ENCODE measurements around the gene LILRA5.

- TF ChIP-seq, protein P1, sequence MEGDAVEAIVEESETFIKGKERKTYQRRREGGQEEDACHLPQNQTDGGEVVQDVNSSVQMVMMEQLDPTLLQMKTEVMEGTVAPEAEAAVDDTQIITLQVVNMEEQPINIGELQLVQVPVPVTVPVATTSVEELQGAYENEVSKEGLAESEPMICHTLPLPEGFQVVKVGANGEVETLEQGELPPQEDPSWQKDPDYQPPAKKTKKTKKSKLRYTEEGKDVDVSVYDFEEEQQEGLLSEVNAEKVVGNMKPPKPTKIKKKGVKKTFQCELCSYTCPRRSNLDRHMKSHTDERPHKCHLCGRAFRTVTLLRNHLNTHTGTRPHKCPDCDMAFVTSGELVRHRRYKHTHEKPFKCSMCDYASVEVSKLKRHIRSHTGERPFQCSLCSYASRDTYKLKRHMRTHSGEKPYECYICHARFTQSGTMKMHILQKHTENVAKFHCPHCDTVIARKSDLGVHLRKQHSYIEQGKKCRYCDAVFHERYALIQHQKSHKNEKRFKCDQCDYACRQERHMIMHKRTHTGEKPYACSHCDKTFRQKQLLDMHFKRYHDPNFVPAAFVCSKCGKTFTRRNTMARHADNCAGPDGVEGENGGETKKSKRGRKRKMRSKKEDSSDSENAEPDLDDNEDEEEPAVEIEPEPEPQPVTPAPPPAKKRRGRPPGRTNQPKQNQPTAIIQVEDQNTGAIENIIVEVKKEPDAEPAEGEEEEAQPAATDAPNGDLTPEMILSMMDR (IDR thresholded peaks at IDR 0.05): no peak
- no peak for TF ChIP-seq POLR2AphosphoS5 (IDR thresholded peaks at IDR 0.05)
- TF ChIP-seq POLR2A (IDR thresholded peaks at IDR 0.05): no peak
These were observed 7.1 kb upstream of the LILRA5 start for GRCh38 chr19:54319892-54320670.
